ENCODE measurements around the gene MAGOH. TPM values are rescaled to one million over a fixed set of nuclear protein-coding genes. Genes with fewer than 3 reads are reported as not detected.

Gene MAGOH
- total RNA-seq, 2 experiments from 2014 or later: 65.3 to 65.9 TPM

GRCh38 chr1:53265581-53265980 is 27.3 kb upstream of the MAGOH start:
- Mint-ChIP-seq H3K36me3 (ENCODE audit: low read depth) (peaks cover 74% of the 10 kb centered on the region), H3K4me1 (no peaks in the 10 kb centered on the region), H3K27me3 (no peaks in the 10 kb centered on the region), H3K9me3 (no peaks in the 10 kb centered on the region), H3K27ac (no peak overlapping the region), H3K4me3 (no peak overlapping the region)
- DNase-seq: no peak
- CTCF ChIA-PET: interaction anchor here (1.6 kb wide), 1 partner anchor 128 kb away, joined by 7 read pairs; no protein-coding TSS in a partner anchor
- POLR2A ChIA-PET: no interaction called here

GRCh38 chr1:53264048-53264447 is 25.7 kb upstream of the MAGOH start:
- no peak overlapping the region for H3K27ac Mint-ChIP-seq
- ChIA-PET CTCF (no interaction called here), POLR2A (interaction anchor here (1.2 kb wide), 1 partner anchor 62 kb away, joined by 3 read pairs; no protein-coding TSS in a partner anchor)
- H3K4me3 Mint-ChIP-seq: no peak overlapping the region
- H3K4me1 Mint-ChIP-seq: no peaks in the 10 kb centered on the region
- DNase-seq: no peak
- no peaks in the 10 kb centered on the region for H3K9me3 Mint-ChIP-seq
- no peaks in the 10 kb centered on the region for H3K27me3 Mint-ChIP-seq
- peaks cover 79% of the 10 kb centered on the region for H3K36me3 Mint-ChIP-seq (ENCODE audit: low read depth)

GRCh38 chr1:53262000-53262399 is 23.7 kb upstream of the MAGOH start:
- Mint-ChIP-seq H3K27ac (no peak overlapping the region), H3K4me1 (no peaks in the 10 kb centered on the region), H3K27me3 (no peaks in the 10 kb centered on the region), H3K9me3 (no peaks in the 10 kb centered on the region), H3K4me3 (no peak overlapping the region), H3K36me3 (ENCODE audit: low read depth) (peaks cover 91% of the 10 kb centered on the region)
- POLR2A ChIA-PET: no interaction called here
- CTCF ChIA-PET: no interaction called here
- no peak for DNase-seq

GRCh38 chr1:53260631-53261247 is 22.4 kb upstream of the MAGOH start:
- no peak overlapping the region for H3K4me3 Mint-ChIP-seq
- ChIA-PET POLR2A (no interaction called here), CTCF (no interaction called here)
- H3K4me1 Mint-ChIP-seq: no peaks in the 10 kb centered on the region
- peaks cover 87% of the 10 kb centered on the region for H3K36me3 Mint-ChIP-seq (ENCODE audit: low read depth)
- H3K9me3 Mint-ChIP-seq: no peaks in the 10 kb centered on the region
- no peak overlapping the region for H3K27ac Mint-ChIP-seq
- H3K27me3 Mint-ChIP-seq: no peaks in the 10 kb centered on the region
- DNase-seq: no peak

DNA sequence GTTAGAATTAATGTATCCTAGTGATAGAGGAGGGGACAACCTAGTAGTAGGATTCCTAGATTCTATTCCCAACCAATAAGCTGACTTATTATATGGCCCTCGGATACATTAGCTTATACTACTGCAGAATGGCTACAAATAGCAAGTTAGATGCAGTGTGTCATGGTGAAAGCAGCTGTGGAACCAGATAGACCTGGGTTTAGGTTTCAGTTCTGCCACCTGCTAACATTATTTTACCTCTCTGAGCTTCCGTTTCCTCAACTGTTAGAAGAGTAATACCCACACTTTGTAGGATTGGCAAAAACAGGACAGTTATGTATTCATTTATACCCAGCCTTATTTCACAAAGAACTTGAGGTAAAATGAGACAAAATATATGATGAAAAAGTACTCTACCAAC is 21.6 kb upstream of the MAGOH start:
- Mint-ChIP-seq H3K36me3 (ENCODE audit: low read depth) (peaks cover 83% of the 10 kb centered on the region), H3K27me3 (no peaks in the 10 kb centered on the region)

GRCh38 chr1:53258216-53258615 is 19.9 kb upstream of the MAGOH start:
- H3K27ac Mint-ChIP-seq: no peak overlapping the region

More for the DNA sequence above, 21.6 kb upstream of the MAGOH start:
- DNase-seq: no peak
- Mint-ChIP-seq H3K4me1 (no peaks in the 10 kb centered on the region), H3K9me3 (no peaks in the 10 kb centered on the region), H3K27ac (no peak overlapping the region), H3K4me3 (no peak overlapping the region)
- CTCF ChIA-PET: interaction anchor here (1.1 kb wide), 1 partner anchor 133 kb away, joined by 3 read pairs; no protein-coding TSS in a partner anchor
- POLR2A ChIA-PET: no interaction called here

GRCh38 chr1:53257454-53258081 is 19.2 kb upstream of the MAGOH start:
- Mint-ChIP-seq H3K36me3 (ENCODE audit: low read depth) (peaks cover 74% of the 10 kb centered on the region), H3K9me3 (no peaks in the 10 kb centered on the region), H3K27ac (no peak overlapping the region), H3K4me3 (no peak overlapping the region), H3K4me1 (no peaks in the 10 kb centered on the region), H3K27me3 (no peaks in the 10 kb centered on the region)
- ChIA-PET POLR2A (no interaction called here), CTCF (no interaction called here)
- DNase-seq: no peak

More at GRCh38 chr1:53258216-53258615, 19.9 kb upstream of the MAGOH start:
- Mint-ChIP-seq H3K4me3 (no peak overlapping the region), H3K27me3 (no peaks in the 10 kb centered on the region), H3K36me3 (ENCODE audit: low read depth) (peaks cover 80% of the 10 kb centered on the region), H3K4me1 (no peaks in the 10 kb centered on the region), H3K9me3 (no peaks in the 10 kb centered on the region)
- no peak for DNase-seq
- POLR2A ChIA-PET: no interaction called here
- CTCF ChIA-PET: no interaction called here

DNA sequence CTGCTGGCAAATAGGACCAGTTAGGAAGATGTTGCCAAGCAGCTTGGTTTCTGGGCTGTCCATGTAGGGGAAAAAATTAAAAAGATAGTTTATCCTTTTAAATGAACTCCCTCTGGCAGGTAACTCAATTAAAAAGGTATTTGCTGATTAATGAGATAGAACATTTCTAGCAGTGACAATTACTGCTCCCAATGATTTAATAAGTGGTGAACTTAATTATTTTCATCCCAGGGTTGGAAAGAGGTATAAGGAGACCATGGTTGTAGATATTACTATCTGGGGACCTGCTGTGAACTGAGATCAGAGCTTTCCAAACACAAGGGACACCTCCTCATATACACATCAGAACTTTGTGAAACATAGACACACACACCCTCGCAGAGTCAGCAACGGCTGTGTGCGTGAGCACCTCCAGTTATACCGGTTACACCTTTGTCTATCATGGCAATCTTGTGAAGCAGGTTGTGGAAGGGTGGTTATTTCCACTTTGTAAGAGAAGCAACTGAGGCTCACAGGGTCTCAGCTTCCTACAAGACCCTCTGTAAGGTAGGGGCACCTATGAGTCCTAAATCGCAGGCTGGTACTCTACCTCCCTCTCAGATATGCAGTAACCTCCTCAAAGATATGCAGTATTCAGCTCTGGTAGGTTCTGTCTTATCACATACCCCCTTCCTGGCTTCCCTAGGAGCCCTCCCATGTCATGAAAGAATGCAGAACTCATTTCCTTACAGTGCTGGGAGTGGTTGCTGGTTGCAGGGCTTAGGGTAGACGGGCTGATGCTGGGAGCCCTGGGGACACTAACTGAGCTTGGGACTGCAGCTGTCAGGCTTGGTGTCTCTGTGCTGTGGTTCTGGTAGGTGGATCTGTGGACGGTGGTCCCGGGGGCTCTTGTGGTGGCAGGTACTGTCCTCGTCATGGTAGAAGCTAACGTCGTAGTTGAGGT is 18.5 kb upstream of the MAGOH start:
- no peaks in the 10 kb centered on the region for H3K4me1 Mint-ChIP-seq
- H3K9me3 Mint-ChIP-seq: no peaks in the 10 kb centered on the region
- ChIA-PET POLR2A (no interaction called here), CTCF (no interaction called here)
- H3K27me3 Mint-ChIP-seq: no peaks in the 10 kb centered on the region
- H3K27ac Mint-ChIP-seq: no peak overlapping the region
- H3K4me3 Mint-ChIP-seq: no peak overlapping the region
- DNase-seq: no peak
- H3K36me3 Mint-ChIP-seq (ENCODE audit: low read depth): peaks cover 72% of the 10 kb centered on the region

DNA sequence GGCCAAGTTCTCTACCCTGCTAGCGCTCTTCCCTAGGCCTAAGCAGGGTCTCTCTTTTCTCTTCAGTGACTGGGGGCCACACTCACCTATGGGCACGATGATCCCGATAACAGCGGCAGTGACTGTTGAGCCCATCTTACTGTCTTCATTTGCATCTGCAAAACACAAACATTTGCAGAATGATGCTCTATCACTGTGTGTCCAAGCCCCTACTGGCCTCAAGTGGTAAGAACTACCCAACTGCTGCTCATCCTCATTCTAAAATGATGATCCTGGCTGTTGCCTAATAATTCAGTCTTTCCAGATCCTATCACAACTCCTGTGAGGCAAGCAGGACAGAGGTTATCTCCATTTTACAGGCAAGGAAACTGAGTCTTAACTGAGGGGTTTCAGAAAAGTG is 16.7 kb upstream of the MAGOH start:
- H3K4me3 Mint-ChIP-seq: no peak overlapping the region
- H3K27ac Mint-ChIP-seq: no peak overlapping the region
- ChIA-PET POLR2A (no interaction called here), CTCF (interaction anchor here (1.7 kb wide), 1 partner anchor 138 kb away, joined by 6 read pairs; no protein-coding TSS in a partner anchor)
- DNase-seq: no peak
- no peaks in the 10 kb centered on the region for H3K9me3 Mint-ChIP-seq
- peaks cover 70% of the 10 kb centered on the region for H3K36me3 Mint-ChIP-seq (ENCODE audit: low read depth)
- H3K4me1 Mint-ChIP-seq: no peaks in the 10 kb centered on the region
- H3K27me3 Mint-ChIP-seq: no peaks in the 10 kb centered on the region

DNA sequence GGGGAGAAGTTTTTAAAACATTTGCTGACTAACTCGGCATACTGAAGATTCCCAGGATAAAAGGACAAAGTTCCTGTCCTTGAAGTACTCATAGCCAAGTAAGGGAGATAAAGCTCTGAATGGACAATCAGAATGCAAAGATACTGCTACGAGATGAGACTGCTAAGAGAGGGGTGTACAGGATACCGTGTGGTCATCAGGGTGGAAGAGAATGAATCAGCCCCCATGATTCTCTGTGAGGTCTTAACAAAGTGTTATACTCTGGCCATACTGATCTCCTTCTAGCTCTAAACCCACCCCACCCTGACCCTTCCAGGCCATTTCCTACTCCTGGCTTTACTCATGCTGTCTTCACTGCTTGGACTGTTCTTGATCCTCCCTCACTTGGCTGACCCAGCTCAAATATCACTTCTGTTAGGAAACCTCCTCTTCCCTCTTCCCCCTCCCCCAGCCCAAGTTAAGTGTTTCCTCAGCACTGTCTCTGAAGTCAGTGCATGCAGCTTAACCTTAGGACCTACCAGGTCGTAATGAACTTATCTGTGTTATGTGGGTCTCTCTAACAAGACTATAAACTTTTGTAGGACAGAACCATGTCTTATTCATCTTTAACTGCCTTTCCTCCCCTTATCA is 15.8 kb upstream of the MAGOH start:
- no peaks in the 10 kb centered on the region for H3K4me1 Mint-ChIP-seq
- no peaks in the 10 kb centered on the region for H3K9me3 Mint-ChIP-seq
- H3K36me3 Mint-ChIP-seq (ENCODE audit: low read depth): peaks cover 70% of the 10 kb centered on the region
- no peaks in the 10 kb centered on the region for H3K27me3 Mint-ChIP-seq
- ChIA-PET CTCF (interaction anchor here (1.2 to 1.7 kb wide), 2 partner anchors 24 to 139 kb away, joined by 5 to 6 read pairs; no protein-coding TSS in a partner anchor), POLR2A (interaction anchor here (0.6 kb wide), 1 partner anchor 324 kb away, joined by 4 read pairs; no protein-coding TSS in a partner anchor)
- H3K4me3 Mint-ChIP-seq: no peak overlapping the region
- H3K27ac Mint-ChIP-seq: no peak overlapping the region
- no peak for DNase-seq

GRCh38 chr1:53250325-53250724 is 12.0 kb upstream of the MAGOH start:
- ChIA-PET POLR2A (no interaction called here), CTCF (no interaction called here)
- DNase-seq: no peak
- no peaks in the 10 kb centered on the region for H3K4me1 Mint-ChIP-seq
- H3K9me3 Mint-ChIP-seq: no peaks in the 10 kb centered on the region
- no peak overlapping the region for H3K27ac Mint-ChIP-seq
- no peaks in the 10 kb centered on the region for H3K27me3 Mint-ChIP-seq
- peaks cover 60% of the 10 kb centered on the region for H3K36me3 Mint-ChIP-seq (ENCODE audit: low read depth)
- no peak overlapping the region for H3K4me3 Mint-ChIP-seq

DNA sequence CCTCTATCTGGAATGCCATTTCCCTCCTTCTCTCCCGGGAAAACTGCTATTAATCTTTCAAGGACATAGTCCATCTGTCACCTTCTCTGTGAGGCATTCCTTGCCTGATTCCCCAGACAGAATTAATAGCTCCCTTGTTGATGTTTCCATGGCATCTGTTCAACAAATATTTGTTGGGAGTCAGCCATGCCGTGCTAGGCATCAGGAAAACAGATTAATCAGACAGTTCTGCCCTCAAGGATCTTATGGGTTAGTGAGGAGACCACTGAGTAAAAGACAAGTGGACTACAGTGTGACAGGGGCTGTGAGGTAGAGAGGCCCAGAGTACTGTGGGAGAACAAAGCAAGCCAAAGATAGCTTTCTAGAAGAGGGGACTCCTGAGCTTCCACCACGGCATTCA is 11.4 kb upstream of the MAGOH start:
- ChIA-PET POLR2A (no interaction called here), CTCF (no interaction called here)
- Mint-ChIP-seq H3K27ac (no peak overlapping the region), H3K4me1 (no peaks in the 10 kb centered on the region), H3K4me3 (no peak overlapping the region), H3K27me3 (no peaks in the 10 kb centered on the region), H3K36me3 (ENCODE audit: low read depth) (peaks cover 60% of the 10 kb centered on the region), H3K9me3 (no peaks in the 10 kb centered on the region)
- DNase-seq: no peak
